Amniotic stem cell (primary cell): ENCODE measurements around the gene OST4.
A peak's percentile ranks its signal among the peaks of the same experiment; 100 is the strongest.

Experiments
- DNase-seq: peaks from one replicate; lab custom pipeline; 2025; lab: John Stamatoyannopoulos, UW

Gene OST4

DNA sequence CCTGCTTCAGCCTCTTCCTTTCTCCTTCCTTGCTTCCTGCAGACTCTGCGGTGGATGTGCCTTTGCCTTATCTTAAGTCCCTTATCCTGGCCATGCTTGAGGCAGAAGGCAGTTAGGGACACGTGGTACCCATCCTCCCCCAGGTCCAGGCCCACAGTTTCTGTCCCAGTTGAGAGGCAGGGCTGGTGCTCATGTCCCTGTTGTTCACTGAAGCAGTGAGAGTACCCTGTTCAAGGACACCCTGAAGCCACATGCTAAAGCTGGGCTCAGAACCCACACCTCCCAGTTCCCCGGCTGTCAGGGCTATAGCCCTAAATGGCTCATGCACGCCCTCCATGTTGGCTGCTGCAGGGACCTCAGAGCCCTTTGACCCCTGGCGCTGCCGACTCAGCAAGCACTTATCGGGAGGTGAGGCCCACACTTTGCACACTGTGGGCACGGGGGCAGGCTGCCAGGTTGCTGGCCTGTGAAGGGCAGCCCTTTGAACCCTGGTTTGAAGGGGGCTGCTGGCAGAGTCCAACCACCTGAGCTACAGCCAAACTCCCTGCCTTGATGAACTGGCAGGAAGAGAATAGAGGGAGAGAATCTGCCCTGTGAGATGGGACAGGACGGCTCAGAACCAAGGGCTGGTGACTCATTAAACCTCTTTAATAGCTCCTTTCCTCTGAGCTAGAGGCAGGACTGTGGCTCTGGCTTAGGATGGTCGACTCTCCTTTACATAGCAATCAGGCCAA, 21.4 kb upstream of the OST4 start:
- no peak for DNase-seq

DNA sequence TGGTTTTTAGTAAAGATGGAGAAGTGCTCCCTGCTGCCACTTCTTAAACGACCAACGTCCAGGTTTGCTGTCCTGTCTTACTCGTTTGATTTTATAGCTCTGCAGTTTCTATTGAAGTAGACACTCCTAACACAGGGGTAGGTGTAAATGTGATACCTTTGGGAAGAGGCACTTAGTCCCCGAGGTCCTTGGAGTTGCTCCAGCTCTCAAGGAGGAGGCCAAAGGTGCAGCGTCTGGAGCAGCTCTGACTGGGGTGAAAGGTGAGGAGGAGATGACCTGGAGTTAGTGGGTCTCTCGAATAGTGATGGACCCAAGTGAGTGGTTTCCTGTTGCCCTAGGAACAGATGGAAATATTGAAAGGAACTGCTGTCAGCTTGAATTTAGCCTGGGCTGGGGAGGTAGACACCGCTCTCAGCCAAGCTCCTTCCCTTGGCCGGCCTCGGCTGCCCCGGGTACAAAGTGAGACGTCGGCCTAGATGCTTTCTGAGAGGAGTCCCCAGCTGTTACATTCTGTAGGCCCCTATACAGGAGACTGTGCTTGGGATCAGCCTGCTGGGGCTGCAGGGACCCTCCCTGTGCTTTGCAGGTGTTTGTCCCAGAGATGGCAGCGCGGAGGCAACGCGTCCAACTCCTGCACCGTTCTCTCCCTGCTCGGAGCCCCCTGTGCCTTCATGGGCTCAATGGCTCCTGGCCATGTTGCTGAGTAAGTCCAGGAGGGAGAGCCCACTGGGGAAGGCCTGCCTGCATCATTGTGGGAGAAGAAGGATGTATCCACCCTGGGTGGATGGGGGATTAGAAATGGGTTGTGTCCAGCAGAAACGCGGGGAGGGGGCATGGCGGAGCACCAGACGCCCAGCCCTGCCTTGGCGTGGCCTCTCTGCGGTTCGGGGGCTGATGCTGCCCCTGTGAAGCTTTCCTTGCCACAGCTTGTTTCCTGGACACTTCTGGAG, 20.6 kb upstream of the OST4 start:
- no peak for DNase-seq

DNA sequence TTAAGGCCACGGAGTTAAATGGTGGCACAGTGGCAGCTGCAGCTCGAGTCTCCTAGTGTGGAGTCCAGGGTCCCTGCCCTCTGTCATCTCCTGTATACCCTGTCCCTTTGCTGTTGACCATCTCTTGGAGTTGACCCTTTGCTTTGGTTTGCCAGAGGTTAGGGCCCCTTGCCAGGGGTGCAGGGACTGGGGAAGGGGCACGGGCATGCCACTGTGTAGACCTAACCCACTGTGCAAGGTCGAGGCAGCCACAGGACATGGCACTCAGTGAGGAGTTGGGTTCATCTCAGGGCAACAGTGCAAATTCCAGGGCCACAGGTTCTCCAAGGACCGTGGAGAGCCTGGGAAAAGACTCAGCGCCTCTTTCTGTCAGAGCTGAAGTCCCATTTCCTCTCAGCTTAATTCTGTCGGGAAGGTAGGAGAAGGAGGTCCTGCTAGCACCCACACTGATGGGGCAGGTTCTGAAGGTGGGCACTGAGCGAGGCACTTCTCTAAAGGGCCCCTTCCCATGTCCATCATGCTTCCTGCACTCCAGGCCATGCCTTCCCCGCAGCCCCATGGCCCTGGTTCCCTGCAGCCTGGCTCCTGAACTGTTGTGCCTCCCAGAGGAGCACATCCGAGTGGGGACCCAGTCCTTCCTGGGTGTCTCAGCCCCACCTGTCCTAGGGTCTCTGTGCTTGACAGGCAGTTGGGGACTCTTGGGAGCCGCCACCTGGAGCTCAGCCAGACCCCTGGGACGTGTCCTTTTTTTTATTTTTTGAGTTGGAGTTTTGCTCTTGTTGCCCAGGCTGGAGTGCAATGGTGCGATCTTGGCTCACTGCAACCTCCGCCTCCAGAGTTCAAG, 17.9 kb upstream of the OST4 start:
- DNase-seq: no peak

DNA sequence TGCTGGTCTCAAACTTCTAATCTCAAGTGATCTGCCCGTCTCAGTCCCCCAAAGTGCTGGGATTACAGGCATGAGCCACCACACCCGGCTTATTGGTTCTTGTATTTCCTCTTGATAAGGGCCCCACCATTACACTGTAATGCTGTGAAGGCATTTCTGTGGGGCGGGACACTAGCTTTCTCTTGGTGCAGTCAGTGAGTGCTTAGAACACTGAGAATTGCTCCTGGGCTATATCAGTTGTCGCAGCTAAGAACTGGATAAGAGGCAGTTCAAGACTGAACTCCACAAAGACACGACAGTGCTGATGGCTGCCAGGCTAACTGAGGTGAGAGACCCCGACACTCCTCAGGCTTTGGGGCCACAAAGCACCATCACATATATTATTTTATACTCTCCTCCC, 17.2 kb upstream of the OST4 start:
- no peak for DNase-seq

DNA sequence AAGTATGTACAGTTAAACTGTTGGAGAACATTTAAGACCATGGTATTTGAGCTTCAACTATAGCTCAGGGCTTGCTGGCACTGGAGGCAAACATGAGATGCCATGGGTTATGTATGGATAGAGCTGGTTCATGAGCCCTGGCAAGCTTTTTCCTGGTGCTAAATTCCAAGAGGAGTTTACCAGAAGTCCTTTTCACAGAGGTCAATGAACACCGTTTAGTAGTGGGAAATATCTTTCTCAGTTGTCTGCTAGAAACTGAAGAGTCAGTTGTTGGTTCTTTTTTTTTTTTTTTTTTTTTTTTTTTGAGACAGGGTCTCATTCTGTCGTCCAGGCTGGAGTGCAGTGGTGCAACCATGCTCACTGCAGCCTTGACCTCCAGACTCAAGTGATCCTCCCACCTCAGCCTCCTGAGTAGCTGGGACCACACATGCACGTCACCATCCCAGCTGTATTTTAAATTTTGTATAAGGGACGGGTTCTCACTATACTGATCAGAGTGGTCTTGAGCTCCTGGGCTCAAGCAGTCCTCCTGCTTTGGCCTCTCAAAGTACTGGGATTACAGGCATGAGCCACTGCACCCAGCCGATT, 16.5 kb upstream of the OST4 start:
- no peak for DNase-seq

DNA sequence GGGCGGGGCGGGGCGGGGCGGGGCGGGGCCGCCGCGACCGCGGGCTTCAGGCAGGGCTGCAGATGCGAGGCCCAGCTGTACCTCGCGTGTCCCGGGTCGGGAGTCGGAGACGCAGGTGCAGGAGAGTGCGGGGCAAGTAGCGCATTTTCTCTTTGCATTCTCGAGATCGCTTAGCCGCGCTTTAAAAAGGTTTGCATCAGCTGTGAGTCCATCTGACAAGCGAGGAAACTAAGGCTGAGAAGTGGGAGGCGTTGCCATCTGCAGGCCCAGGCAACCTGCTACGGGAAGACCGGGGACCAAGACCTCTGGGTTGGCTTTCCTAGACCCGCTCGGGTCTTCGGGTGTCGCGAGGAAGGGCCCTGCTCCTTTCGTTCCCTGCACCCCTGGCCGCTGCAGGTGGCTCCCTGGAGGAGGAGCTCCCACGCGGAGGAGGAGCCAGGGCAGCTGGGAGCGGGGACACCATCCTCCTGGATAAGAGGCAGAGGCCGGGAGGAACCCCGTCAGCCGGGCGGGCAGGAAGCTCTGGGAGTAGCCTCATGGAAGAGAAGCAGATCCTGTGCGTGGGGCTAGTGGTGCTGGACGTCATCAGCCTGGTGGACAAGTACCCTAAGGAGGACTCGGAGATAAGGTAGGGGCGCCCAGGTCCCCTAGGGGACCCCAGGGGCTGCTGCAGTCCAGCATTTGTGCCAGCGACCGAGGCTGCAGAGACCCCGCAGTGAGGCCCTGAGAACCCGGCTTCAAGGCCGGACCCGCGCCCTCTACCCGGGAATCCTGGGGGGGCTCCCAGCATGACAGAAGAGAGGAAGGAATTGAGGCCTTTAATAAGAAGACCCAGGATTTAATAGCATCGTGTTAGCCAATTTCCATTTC, 15.5 kb upstream of the OST4 start, which contains the start of gene KHK:
Gene KHK (plus strand): TSS at position 49 of the 870 bp plus-strand sequence. CDS start 488 bp downstream, at position 537.
- DNase-seq: no peak

DNA sequence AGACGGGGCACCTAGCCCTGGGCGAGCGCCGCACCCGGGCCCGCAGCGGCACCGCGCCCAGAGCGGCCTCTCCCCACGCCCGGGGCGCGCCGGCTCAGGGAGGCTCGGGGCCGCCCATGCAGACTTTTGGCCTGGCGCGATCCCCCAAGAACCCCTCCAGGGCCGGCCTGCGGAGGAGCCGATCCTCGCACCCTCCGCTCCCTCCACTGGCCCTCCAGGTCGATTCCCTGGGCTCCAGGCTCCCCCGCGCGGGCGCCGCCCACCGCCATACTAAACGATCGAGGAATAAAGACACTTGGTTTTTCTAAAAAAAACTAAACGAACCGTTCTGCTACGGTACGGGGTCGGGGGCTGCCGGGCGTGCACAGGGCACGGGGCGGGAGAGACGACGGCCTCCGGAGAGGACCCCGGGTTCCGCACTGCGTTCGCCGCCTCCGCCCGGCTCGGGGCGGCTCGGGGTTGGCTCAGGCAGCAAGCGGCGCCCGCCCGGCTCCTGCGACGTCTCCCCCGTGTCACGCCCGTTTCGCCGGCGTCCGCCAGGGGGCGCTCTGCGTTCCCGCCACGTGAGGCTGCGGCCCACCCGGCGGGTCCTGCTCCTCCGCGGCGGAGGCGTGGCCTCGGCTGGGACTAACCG, 14.8 kb upstream of the OST4 start:
- peak; percentile 69 for DNase-seq

DNA sequence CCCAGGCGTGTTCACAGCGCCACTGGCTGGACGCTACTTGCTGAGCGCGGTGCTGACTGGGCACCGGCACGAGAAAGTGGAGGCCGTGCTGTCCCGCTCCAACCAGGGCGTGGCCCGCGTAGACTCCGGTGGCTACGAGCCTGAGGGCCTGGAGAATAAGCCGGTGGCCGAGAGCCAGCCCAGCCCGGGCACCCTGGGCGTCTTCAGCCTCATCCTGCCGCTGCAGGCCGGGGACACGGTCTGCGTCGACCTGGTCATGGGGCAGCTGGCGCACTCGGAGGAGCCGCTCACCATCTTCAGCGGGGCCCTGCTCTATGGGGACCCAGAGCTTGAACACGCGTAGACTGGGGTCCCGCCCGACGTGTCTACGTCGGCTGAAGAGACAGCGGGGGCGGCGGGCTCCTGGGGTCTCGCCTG, 14.2 kb upstream of the OST4 start:
- DNase-seq: no peak

DNA sequence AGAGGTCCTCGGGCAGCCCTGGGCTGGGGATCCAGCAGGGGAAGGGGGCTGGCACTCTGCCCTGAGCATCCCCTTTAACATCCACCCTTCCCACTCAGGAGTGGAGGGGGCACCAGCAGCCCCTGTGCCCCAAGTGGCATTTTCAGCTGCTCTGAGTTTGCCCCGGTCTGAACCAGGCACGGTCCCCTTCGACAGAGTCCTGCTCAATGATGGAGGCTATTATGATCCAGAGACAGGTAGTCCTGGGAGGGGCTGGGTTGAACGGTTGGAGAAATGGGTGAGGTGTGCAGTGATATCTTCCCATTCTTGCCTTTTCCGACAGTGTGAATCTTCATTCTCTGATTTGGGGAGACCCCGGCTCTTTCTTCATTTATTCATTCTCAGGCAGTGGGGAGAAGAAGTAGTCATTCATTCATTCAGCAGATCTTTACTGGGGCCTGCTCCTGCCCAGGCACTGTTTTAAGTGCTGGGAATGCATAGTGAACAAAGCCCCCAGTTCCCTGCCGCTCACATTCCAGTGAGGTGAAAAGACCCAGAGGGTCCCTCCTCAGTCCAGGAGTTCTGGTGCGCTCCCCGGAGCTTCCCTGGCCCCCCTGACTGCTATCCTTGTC, 13.7 kb upstream of the OST4 start:
- no peak for DNase-seq

DNA sequence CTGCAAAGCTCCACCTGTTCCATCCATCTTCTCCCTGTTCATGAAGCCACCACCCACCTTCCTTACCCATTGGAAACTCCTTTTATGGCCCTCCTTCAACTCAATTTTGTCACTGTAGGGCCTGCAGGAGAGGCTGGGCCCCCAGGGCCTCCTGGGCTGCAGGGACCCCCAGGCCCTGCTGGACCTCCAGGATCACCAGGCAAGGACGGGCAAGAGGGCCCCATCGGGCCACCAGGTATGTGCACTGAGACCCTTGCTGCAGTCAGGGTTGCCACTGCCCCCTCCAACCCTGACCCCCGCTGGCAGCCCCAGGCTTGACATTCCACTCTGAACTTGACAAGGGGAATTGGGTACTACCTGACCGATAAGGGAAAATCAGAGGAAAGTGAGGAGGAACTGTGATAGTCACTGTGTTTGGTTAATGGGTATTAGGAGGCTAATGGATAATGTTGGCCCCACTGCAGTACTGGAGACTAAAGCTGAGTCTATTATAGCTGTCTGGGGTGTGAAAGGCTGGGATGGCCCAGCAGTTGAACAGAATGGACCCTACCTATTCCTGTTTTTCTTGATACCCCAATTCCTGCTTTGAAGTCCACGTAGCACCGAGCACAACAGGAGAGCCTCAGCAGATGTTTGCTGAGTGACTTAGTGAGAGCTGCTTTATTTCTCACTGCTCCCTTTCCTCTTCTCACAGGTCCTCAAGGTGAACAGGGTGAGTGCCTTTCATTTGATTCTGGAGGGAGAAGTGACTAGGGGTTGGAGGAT, 13.0 kb upstream of the OST4 start:
- no peak for DNase-seq

DNA sequence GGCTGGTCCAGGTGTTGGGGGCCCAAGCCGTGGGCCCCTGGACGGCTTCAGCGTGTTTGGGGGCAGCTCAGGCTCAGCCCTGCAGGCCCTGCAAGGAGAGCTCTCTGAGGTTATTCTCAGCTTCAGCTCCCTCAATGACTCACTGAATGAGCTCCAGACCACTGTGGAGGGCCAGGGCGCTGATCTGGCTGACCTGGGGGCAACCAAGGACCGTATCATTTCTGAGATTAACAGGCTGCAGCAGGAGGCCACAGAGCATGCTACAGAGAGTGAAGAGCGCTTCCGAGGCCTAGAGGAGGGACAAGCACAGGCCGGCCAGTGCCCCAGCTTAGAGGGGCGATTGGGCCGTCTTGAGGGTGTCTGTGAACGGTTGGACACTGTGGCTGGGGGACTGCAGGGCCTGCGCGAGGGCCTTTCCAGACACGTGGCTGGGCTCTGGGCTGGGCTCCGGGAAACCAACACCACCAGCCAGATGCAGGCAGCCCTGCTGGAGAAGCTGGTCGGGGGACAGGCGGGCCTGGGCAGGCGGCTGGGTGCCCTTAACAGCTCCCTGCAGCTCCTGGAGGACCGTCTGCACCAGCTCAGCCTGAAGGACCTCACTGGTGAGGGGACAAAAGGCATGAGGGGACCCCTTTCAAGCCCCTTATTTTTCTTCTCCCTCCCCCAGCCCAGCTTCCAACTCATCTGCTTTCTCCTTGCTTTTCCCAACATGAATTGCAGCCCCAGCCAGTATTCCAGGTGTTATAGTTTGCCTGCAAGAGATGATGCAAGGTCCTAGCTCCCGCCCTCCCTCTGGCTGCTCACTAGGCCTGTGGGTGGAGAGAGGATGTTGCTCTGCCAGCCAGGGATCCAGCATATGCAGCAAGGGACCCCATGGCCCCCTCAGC, 12.2 kb upstream of the OST4 start:
- no peak for DNase-seq

DNA sequence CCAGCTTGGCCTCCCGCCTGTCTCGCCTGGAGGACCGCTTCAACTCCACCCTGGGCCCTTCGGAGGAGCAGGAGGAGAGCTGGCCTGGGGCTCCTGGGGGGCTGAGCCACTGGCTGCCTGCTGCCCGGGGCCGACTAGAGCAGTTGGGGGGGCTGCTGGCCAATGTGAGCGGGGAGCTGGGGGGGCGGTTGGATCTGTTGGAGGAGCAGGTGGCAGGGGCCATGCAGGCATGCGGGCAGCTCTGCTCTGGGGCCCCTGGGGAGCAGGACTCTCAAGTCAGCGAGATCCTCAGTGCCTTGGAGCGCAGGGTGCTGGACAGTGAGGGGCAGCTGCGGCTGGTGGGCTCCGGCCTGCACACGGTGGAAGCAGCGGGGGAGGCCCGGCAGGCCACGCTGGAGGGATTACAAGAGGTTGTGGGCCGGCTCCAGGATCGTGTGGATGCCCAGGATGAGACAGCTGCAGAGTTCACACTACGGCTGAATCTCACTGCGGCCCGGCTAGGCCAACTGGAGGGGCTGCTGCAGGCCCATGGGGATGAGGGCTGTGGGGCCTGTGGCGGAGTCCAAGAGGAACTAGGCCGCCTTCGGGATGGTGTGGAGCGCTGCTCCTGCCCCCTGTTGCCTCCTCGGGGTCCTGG, 11.4 kb upstream of the OST4 start:
- no peak for DNase-seq

DNA sequence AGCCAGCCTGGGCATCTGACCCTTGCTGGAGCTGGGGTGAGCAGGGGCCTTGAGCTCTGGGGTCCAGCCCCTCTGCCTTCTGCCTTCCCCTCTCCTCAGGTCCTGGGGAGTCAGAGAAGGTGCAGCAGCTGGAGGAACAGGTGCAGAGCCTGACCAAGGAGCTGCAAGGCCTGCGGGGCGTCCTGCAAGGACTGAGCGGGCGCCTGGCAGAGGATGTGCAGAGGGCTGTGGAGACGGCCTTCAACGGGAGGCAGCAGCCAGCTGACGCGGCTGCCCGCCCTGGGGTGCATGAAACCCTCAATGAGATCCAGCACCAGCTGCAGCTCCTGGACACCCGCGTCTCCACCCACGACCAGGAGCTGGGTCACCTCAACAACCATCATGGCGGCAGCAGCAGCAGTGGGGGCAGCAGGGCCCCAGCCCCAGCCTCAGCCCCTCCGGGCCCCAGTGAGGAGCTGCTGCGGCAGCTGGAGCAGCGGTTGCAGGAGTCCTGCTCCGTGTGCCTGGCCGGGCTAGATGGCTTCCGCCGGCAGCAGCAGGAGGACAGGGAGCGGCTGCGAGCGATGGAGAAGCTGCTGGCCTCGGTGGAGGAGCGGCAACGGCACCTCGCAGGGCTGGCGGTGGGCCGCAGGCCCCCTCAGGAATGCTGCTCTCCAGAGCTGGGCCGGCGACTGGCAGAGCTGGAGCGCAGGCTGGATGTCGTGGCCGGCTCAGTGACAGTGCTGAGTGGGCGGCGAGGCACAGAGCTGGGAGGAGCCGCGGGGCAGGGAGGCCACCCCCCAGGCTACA, 10.7 kb upstream of the OST4 start:
- no peak for DNase-seq

DNA sequence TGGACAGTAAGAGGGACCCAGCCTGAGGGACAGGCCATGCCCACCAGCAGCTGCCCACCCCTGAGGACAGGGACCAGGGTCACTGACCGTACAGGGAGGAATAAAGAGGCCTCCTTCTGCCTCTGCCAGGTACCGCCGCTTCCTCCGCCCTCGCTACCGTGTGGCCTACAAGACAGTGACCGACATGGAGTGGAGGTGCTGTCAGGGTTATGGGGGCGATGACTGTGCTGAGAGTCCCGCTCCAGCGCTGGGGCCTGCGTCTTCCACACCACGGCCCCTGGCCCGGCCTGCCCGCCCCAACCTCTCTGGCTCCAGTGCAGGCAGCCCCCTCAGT, 9.1 kb upstream of the OST4 start:
- DNase-seq: no peak

DNA sequence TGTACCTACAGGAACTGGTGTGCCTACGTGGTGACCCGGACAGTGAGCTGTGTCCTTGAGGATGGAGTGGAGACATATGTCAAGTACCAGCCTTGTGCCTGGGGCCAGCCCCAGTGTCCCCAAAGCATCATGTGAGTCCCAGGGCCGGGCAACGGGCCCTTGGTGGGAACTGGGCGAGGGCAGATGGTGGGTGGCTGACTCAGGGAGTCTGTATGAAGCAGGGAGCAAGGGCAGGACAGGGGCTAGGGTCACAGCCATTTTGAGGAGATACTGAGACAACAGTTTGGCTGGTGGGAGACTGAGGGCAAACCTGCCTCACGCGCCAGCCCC, 8.7 kb upstream of the OST4 start:
- DNase-seq: no peak

DNA sequence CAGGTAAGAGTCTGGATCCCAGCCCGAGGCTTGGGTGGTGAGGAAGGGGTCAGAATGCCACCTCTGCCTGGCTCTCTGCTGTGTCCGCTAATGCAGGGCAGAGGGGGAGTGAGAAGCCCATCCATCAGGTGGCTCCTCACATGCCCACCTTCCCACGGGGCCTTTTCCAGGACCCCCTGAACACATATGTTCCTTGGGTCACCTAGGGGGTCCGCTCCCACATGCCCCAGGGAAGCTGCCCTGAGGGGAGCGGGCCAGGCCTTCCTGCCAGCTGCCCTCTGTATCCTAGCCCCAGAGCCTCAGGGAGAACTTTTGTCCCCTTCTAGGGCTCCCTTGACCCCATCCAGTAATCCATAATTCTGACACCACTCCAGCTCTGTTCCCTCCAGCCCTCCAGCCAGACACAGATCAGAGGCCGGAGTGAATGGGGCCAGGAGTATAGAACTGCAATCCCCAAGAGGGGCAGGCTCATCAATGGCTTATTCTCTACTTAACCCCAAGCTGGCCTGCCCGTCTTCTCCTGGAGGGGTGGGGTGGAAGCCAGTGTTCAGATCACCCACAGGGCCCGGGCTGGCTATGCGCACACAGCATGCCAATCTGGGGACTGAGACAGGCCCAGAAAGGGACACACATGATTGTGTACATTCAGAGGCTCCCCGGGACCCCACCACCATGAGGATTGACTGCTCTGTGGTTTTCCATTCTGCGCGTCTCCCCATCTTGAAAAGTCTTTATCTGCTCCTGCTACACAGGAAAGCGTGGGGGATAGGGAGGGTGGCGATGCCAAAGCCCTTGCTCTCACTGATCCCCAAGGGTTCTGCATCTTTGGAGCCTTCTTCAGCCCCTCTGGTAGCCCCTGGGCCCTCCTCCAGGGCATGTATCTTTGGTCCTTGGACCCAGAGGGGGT, 8.0 kb upstream of the OST4 start:
- DNase-seq: no peak
